ENCODE measurements around the gene PLPPR2.

- TF ChIP-seq CTCF (conservative IDR thresholded peaks at IDR 0.05; ENCODE audit: low read depth, low read length) (no peak), EZH2 (IDR thresholded peaks at IDR 0.05; ENCODE audit: borderline replicate concordance, low read depth, low read length, poor library complexity, severe bottlenecking) (no peak)
Measured at GRCh38 chr19:11356676-11357550, 1.7 kb downstream of the PLPPR2 start.
